HG02938 (cell line): Measurements from ENCODE around the gene ETV5.

Source experiments
- ATAC-seq: cut with Tn5 transposase; IDR thresholded peaks from one replicate; pipeline ENCODE4 v1.9.1; 2021; ENCODE audit warnings: mild to moderate bottlenecking, moderate library complexity; ENCODE audit not compliant: unreplicated experiment

Gene ETV5

GRCh38 chr3:186108941-186109865 is at the start of gene ETV5:
ETV5 (minus strand) TSS chr3:186109089; CDS start chr3:186105868, 3,221 bp downstream.
- peak; percentile 95 for ATAC-seq

GRCh38 chr3:186154641-186155040 is 45.8 kb upstream of the ETV5 start:
- no peak for ATAC-seq

GRCh38 chr3:186152889-186153292 is 44.0 kb upstream of the ETV5 start:
- peak; percentile 95 for ATAC-seq

- ATAC-seq, result peak; percentile 27
Measured at GRCh38 chr3:186152361-186152798, 43.5 kb upstream of the ETV5 start.

GRCh38 chr3:186151077-186151971 is 42.4 kb upstream of the ETV5 start:
- ATAC-seq, result no peak

DNA sequence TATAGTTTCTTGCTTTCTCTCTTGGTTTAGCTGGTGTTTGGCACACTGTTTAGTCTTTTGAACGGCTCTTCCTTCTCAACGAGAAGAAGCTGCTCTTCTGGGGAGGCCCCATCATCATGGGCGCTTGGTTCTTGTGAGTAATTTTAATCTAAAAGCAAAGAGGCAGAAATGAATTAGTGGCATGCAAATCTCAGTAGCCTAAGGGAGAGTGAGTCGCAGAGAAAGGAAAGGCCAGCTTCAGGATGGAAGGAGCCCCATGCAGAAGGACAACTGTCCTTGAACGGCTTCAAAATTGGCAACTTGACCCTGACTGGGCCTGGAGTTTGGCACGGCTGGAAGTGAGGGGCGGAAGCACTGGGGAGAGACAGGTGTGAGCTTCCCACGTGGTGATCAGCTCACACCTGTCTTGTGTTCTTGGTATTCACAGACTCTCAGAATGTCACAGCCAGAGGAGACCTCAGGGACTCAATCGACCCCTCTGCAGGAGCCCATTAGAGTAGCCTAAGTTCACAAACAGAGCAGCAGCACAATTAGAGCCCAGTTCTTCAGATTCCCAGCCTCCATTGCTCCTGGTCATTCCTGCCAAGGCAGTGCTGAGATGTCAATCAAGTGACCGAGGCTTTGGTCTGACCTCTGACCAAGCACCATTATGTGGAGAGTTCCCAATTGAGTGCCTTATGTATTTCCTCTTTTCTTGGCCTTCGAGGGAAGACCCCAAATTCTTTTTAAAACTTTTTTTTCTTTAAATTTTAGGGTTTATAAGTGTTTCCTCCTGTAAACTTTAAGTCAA is 41.3 kb upstream of the ETV5 start:
- no peak for ATAC-seq

- ATAC-seq, result no peak
Measured at GRCh38 chr3:186149319-186149960, 40.6 kb upstream of the ETV5 start.

- ATAC-seq, result no peak
Measured at GRCh38 chr3:186144257-186144656, 35.4 kb upstream of the ETV5 start.

GRCh38 chr3:186143250-186143649 is 34.4 kb upstream of the ETV5 start:
- ATAC-seq, result no peak

- ATAC-seq, result no peak
Measured at GRCh38 chr3:186142393-186142932, 33.6 kb upstream of the ETV5 start.

- ATAC-seq, result no peak
Measured at GRCh38 chr3:186141790-186142189, 32.9 kb upstream of the ETV5 start.

DNA sequence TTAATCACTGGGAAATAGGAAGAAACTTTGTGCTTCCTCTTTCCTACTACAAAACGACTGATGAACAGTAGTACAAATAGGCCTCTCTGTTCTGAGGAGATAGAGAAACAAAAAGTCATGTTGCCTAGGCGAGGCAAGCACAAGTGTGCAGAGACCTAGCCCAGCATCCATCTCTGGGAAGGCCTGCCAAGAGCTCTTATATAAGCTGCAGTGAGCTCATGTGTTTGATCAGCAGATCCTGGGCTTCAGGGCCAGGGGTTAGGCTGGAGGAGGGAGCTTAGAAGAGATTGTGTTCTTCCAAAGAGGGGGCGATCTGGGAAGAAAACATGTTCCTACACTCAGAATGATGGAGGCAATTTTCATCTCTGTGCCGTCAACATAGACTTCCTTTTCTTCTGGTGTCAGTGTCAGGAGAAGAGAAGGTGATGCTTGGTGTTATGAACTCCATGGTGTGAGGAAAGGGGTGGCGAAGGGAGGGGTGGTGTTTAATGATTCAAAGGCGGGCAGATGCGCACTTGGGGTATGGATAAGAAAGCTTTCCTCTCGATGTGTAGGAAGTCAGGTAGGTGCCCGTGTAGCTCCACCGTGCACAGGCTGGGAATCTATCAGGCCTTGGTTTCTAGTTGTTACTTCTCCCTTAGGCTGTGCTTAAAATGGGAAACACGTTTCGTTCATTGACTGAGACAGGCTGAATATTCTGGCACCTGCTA is 29.5 kb upstream of the ETV5 start:
- no peak for ATAC-seq

- ATAC-seq, result no peak
Measured at GRCh38 chr3:186137051-186137685, 28.3 kb upstream of the ETV5 start.

DNA sequence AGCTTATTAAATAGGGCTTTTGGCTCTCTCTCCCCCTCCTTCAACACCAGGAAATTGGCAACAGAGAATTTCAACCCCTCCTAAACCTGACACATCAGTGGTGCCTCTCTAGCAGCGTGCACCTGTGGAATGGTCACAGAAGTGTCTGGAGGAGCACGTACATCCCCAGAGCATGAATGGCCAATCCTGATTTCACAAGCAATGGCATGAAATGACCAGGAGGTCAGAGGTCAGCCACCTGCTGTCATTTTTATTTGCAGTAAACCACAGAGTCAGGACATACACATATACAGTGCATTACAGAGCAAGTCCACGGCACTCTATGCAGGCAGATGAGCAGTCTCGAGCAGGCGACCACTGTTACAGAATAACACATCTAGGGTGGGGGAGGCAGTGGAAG is 25.1 kb upstream of the ETV5 start:
- no peak for ATAC-seq

DNA sequence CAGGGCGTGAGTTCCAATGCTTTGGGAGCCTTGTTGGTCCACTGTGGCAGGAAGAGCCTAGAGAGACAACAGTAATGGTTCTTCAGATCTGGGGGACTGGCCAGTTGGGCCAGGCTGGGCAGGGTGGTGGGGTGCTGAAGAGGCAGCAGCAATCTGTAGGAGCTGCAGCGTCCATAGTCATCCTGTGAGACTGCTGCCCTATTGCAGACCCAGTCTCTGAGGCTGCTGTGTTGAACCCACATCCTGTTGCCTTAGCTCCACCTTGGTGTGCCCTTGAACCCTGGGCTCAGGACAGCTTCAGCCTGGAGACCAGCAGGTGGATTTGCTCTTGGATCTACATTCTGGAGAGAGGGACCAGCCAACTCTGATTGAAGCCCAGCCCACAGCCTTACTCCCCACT is 23.6 kb upstream of the ETV5 start:
- no peak for ATAC-seq

DNA sequence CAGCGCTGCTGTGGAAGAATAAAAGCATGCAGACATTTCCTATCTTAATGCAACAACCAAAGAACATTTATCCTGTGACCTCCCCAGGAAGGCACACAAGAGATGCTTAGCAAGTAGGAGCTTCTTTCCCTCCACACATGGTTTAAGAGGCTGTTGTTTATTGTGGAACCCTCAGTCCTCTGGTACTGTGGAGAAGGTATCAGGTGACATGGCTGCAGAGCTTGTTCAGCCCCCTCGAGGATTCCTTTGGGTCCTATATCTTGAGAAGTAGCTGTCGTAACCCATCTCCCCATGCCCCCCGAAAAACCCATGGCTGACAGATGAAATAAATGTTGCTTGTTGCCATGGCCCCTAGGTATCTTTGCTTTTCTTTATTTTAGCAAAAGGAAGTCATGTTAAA is 20.3 kb upstream of the ETV5 start:
- ATAC-seq, result no peak

GRCh38 chr3:186128158-186128557 is 19.3 kb upstream of the ETV5 start:
- ATAC-seq, result no peak

GRCh38 chr3:186127463-186127862 is 18.6 kb upstream of the ETV5 start:
- ATAC-seq, result no peak

GRCh38 chr3:186125118-186125517 is 16.2 kb upstream of the ETV5 start:
- ATAC-seq, result no peak
